Upper lobe of right lung (tissue), 1 donor: ENCODE results near the gene SHISAL2A. TPM values are rescaled to one million over a fixed set of nuclear protein-coding genes. Genes with fewer than 3 reads are reported as not detected.

ENCODE experiments used
- ATAC-seq: fragments of 200-7000 bp; cut with Tn5 transposase; one replicate; pipeline ENCODE4 v1.9.1; 2020; ENCODE audit warnings: mild to moderate bottlenecking, moderate library complexity
- DNase-seq: peaks from one replicate; pipeline ENCODE4 v3.0.0-alpha.2; 2020
- H3K27ac ChIP-seq: fragments of 200-600 bp; one replicate; pipeline ENCODE4 v1.8.0; 2022
- H3K27me3 ChIP-seq: fragments of 200-600 bp; one replicate; pipeline ENCODE4 v1.8.0; 2022; ENCODE audit warnings: mild to moderate bottlenecking
- H3K36me3 ChIP-seq: fragments of 200-600 bp; one replicate; pipeline ENCODE4 v1.8.0; 2022
- H3K4me1 ChIP-seq: fragments of 200-600 bp; one replicate; pipeline ENCODE4 v1.8.0; 2022
- H3K4me3 ChIP-seq: fragments of 200-600 bp; one replicate; pipeline ENCODE4 v1.8.0; 2022; ENCODE audit warnings: mild to moderate bottlenecking
- H3K9me3 ChIP-seq: fragments of 200-600 bp; one replicate; pipeline ENCODE4 v1.8.0; 2022
- intact Hi-C: fragments of 100-400 bp; cut with DNase I; formaldehyde crosslinking; loops from one replicate; pipeline ENCODE4 v1.11.0; 2022
- total RNA-seq: library from RNA; stranded (reverse); fragmentation: NEBNext Ultra II Directional; extraction: Animal tissue kit (Norgen Biotek cat#: 25700); gene quantifications from one replicate; pipeline ENCODE4 v1.2.1, GENCODE V29; 2021
- TF ChIP-seq, protein P1 (sequence below): fragments of 200-600 bp; IDR thresholded peaks from one replicate; pipeline ENCODE4 v1.8.0; 2022; ENCODE audit warnings: antibody characterized with exemption
- donor health status: DM: no; HTN: yes; CAD: no; lungs with severe emphysema.

Gene SHISAL2A
- total RNA-seq, 1 donor from 2014 or later = 0.81 TPM

DNA sequence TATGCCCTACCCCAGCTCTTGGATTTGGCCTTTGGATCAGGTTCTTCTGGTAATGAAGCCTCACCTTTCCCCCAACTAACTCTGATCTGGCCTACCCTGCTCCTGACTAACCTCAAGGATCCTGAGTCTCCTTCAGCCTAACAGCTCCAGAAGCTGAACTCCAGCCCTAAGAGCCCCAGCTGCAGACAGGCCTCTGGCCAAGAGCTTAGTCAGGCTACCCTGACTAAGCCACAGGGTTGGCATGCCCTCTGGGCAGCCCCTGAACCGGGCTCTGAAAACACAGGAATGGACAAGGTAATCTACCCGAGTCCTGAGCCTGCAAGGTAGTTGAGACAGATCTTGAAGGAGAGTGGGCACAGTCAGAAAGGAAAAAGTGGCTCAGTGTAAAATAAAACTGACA, 35.7 kb downstream of the SHISAL2A start:
- TF ChIP-seq, protein P1, sequence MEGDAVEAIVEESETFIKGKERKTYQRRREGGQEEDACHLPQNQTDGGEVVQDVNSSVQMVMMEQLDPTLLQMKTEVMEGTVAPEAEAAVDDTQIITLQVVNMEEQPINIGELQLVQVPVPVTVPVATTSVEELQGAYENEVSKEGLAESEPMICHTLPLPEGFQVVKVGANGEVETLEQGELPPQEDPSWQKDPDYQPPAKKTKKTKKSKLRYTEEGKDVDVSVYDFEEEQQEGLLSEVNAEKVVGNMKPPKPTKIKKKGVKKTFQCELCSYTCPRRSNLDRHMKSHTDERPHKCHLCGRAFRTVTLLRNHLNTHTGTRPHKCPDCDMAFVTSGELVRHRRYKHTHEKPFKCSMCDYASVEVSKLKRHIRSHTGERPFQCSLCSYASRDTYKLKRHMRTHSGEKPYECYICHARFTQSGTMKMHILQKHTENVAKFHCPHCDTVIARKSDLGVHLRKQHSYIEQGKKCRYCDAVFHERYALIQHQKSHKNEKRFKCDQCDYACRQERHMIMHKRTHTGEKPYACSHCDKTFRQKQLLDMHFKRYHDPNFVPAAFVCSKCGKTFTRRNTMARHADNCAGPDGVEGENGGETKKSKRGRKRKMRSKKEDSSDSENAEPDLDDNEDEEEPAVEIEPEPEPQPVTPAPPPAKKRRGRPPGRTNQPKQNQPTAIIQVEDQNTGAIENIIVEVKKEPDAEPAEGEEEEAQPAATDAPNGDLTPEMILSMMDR = no peak
- Histone ChIP-seq H3K27me3 (no peaks in the 10 kb centered on the region), H3K4me1 (no peaks in the 10 kb centered on the region), H3K36me3 (no peaks in the 10 kb centered on the region), H3K9me3 (no peaks in the 10 kb centered on the region), H3K27ac (no peak overlapping the region), H3K4me3 (no peak overlapping the region)
- DNase-seq (no peak), ATAC-seq (no peak)
- intact Hi-C loops = no loop called here

DNA sequence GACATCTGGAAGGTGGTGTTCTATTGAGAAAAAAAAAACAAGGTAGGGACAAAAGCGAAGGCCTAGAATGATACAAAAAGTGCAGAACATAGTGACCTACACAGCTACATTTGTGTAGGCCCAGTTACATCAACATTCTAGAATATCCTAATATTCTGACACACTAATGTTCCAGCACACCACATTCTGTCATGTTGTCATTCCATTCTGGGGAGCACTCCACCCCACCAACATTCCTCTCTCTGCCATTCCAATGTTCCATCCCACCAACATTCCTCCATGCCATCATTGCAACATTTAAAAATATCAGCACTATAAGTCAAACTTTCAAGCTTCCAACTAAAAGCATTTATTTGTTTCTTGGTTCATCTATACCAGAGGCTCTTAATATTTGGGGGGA, 36.7 kb downstream of the SHISAL2A start:
- no peak overlapping the region for H3K27ac ChIP-seq
- ATAC-seq (no peak), DNase-seq (no peak)
- TF ChIP-seq, protein P1 = no peak
- H3K36me3 ChIP-seq = no peaks in the 10 kb centered on the region
- no peaks in the 10 kb centered on the region for H3K4me1 ChIP-seq
- no peak overlapping the region for H3K4me3 ChIP-seq
- intact Hi-C loops = no loop called here
- no peaks in the 10 kb centered on the region for H3K9me3 ChIP-seq
- H3K27me3 ChIP-seq = no peaks in the 10 kb centered on the region

DNA sequence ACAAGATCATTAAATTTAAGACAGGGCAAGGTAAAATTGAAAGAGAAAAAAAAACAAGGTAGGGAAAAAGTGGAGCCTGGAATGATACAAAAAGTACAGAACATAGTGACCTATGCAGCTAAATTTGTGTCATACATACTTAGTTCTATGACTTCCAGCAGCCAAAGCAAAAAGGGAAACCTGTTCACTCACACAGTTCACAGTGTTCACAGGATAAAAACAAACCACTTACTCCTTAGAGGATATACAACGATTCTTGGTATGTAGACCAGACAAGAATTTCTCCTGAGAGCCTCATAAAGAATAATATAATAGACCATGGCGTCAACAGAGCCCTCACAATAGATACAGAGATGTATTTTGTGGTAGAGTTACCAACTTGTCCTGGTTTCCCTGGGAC, 37.6 kb downstream of the SHISAL2A start:
- intact Hi-C loops = no loop called here
- Histone ChIP-seq H3K4me3 (no peak overlapping the region), H3K9me3 (no peaks in the 10 kb centered on the region), H3K27me3 (no peaks in the 10 kb centered on the region), H3K36me3 (no peaks in the 10 kb centered on the region), H3K27ac (no peak overlapping the region), H3K4me1 (no peaks in the 10 kb centered on the region)
- DNase-seq (no peak), ATAC-seq (no peak)
- TF ChIP-seq, protein P1 = no peak

DNA sequence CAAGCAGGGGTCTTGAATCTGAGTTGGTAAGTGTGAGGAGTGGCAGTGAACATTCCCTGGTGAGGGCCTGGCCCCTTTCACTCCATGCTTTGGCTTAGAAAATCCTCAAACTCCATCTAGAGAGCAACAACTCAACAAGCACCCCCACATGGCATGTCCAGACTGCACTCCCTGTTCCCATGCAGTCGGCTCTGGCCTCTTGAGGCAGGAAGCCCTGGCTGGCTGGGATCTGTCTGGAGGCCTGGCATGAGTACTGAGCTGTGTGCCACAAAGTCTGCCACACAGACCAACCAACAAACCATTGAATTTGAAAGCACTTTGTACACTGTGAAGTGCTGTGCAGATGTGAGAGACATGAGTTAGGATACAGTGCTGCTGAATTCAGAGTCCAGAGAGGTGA, 40.0 kb downstream of the SHISAL2A start:
- TF ChIP-seq, protein P1 = no peak
- no peak overlapping the region for H3K27ac ChIP-seq
- intact Hi-C loops = no loop called here
- no peaks in the 10 kb centered on the region for H3K9me3 ChIP-seq
- H3K4me3 ChIP-seq = no peak overlapping the region
- H3K4me1 ChIP-seq = peaks cover 11% of the 10 kb centered on the region
- no peaks in the 10 kb centered on the region for H3K27me3 ChIP-seq
- DNase-seq = no peak
- H3K36me3 ChIP-seq = no peaks in the 10 kb centered on the region
- ATAC-seq = peak; percentile 46

DNA sequence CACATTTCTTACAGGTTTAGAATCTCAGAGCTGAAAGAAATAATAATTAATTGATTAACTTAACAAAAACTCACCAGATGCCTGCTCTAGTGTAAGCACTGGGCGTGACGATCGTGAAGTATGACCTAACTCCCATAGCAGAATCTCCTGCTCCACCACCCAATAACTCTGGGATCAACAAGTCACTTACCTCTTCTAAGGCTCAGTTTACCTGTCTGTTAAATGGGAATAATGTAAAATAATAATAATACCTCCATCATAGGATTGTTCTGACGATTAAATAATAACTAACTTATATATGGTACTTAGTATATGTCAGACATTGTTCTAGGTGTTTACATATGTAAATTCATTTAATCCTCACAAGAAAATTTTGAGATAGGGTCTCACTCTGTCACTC, 40.5 kb downstream of the SHISAL2A start:
- no peak overlapping the region for H3K4me3 ChIP-seq
- H3K4me1 ChIP-seq = peaks cover 11% of the 10 kb centered on the region
- H3K27me3 ChIP-seq = no peaks in the 10 kb centered on the region
- ATAC-seq (no peak), DNase-seq (no peak)
- intact Hi-C loops = no loop called here
- no peaks in the 10 kb centered on the region for H3K36me3 ChIP-seq
- H3K9me3 ChIP-seq = no peaks in the 10 kb centered on the region
- TF ChIP-seq, protein P1 = no peak
- no peak overlapping the region for H3K27ac ChIP-seq
